Vagina (tissue), 2 donors: ENCODE measurements around the gene SRXN1.

Experiments used
- POLR2A ChIP-seq, 2 donors: fragments of 450-650 bp; IDR thresholded peaks; one replicate each; pipeline ENCODE4 v1.6.1; 2017; ENCODE audit warnings: antibody characterized with exemption in 2 of 2, mild to moderate bottlenecking in 2 of 2, moderate library complexity in 2 of 2
- TF ChIP-seq, protein P1 (sequence below), 3 experiments: fragments of 450-650 bp in 2 of 3; fragments of 200-600 bp in 1 of 3; sonication (generic) in 1 of 3; IDR thresholded peaks; one replicate each; pipeline ENCODE4 v1.5.1; 2017 to 2019; ENCODE audit warnings: antibody characterized with exemption in 3 of 3, mild to moderate bottlenecking in 2 of 3, moderate library complexity in 2 of 3

DNA sequence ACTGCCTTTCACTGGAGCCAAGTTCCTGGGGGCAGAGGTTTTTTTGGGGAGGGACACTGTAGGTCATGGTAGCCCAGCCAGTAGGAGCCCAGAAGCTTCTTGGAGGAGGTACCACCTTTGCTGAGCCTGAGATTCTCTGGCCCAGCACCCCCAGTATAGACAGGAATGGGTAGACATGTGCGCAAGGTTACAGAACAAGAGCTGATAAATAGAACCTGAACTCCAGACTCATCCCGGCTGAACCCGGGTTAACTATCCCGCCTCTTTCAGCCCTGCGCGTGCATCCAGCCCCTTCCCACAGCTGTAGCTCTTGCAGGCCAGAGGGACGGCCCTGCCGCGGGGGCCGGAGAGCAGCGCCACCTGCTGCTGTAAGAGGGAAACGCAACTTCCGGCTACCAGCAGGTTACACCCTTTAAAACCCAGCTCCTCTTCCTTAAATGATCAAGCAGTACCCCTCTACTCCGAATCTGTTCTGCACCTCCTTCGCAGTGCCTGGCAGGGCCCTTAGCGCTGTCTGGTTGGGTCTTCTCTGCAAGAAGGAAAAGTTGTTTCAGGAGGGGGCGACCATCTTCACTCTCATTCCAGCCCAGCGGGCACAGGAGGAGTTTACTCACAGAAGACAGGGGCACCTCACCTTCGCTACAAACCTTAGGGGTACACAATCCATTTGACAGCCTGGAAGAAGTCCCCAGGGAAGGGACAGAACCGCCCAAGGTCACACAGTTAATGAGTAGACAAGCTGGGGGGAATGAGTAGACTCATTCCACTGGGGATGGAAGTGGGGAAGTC is 7.5 kb downstream of the SRXN1 start:
- no peak for TF ChIP-seq POLR2A (IDR thresholded peaks at IDR 0.05)
- TF ChIP-seq, protein P1, sequence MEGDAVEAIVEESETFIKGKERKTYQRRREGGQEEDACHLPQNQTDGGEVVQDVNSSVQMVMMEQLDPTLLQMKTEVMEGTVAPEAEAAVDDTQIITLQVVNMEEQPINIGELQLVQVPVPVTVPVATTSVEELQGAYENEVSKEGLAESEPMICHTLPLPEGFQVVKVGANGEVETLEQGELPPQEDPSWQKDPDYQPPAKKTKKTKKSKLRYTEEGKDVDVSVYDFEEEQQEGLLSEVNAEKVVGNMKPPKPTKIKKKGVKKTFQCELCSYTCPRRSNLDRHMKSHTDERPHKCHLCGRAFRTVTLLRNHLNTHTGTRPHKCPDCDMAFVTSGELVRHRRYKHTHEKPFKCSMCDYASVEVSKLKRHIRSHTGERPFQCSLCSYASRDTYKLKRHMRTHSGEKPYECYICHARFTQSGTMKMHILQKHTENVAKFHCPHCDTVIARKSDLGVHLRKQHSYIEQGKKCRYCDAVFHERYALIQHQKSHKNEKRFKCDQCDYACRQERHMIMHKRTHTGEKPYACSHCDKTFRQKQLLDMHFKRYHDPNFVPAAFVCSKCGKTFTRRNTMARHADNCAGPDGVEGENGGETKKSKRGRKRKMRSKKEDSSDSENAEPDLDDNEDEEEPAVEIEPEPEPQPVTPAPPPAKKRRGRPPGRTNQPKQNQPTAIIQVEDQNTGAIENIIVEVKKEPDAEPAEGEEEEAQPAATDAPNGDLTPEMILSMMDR (IDR thresholded peaks at IDR 0.05): peak; percentile 59 to 85 (median 84)
